SH-SY5Y (cell line): Measurements from ENCODE around the gene TUBE1.

Experiments
- GATA2 ChIP-seq: IDR thresholded peaks from 2 replicates; pipeline ENCODE4 v1.6.1; 2011; ENCODE audit warnings: mild to moderate bottlenecking, low read depth, low read length
- GATA3 ChIP-seq: IDR thresholded peaks from 2 replicates; pipeline ENCODE4 v1.6.1; 2011; ENCODE audit warnings: low read depth, mild to moderate bottlenecking, low read length, moderate library complexity

DNA sequence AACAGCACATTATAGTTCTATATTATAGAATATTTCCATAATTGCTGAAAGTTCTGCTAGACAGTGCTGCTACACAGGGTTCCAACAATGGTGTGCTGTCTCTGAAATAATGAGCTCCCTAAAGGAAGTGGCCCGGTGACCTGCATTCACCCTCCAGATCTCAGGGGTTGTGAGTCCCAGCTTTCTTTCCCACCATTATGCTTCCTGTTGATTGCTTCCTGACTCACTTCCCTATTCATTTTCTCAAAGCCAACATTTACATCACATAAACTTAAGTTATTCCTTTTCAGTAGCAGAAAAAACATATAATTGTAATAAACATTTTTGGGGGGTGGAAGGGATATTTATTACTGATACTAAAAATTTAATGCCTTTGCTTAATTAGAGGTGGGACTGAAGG, 46.3 kb downstream of the TUBE1 start:
- TF ChIP-seq GATA3 (no peak), GATA2 (no peak)
